ENCODE data around the gene SLIT3.

The SLIT3 gene

DNA sequence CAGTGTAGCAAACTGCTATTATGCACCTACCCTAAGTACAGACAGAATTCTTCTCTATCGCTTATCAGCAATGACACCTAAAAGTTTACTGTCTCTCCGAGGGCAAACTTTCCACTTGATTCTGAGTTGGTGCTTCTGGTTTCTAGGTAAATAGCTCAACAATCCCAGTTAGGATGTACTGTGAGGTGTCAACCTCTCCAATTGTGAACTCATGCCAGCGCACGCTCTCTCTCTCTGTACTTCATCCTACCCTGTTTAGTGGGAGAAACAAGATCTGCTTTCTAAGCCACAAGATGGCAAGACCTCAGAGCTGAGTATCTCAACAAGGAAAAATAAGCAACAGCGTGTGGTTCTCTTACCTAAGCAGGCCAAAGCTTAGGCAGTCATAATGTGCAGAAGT, 335.3 kb downstream of the SLIT3 start:
- Histone ChIP-seq H3K9me3 (ENCODE audit: control insufficient read depth, insufficient read depth, low read depth, low read length) (no peaks in the 10 kb centered on the region), H3K4me1 (ENCODE audit: control insufficient read depth, insufficient read depth, low read length) (peaks cover 7% of the 10 kb centered on the region), H3K27ac (ENCODE audit: extremely low read depth, low read depth, low read length) (no peak overlapping the region), H3K36me3 (ENCODE audit: control insufficient read depth in 2 of 2, insufficient read depth in 1 of 2, low read length in 2 of 2) (no peaks in the 10 kb centered on the region), H3K4me3 (ENCODE audit: low read depth, low read length) (no peak overlapping the region)
- TF ChIP-seq, protein P1, sequence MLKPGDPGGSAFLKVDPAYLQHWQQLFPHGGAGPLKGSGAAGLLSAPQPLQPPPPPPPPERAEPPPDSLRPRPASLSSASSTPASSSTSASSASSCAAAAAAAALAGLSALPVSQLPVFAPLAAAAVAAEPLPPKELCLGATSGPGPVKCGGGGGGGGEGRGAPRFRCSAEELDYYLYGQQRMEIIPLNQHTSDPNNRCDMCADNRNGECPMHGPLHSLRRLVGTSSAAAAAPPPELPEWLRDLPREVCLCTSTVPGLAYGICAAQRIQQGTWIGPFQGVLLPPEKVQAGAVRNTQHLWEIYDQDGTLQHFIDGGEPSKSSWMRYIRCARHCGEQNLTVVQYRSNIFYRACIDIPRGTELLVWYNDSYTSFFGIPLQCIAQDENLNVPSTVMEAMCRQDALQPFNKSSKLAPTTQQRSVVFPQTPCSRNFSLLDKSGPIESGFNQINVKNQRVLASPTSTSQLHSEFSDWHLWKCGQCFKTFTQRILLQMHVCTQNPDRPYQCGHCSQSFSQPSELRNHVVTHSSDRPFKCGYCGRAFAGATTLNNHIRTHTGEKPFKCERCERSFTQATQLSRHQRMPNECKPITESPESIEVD (tag by site-specific recombination; IDR thresholded peaks at IDR 0.05): no peak
- TF ChIP-seq BCL11B (tag by site-specific recombination; IDR thresholded peaks at IDR 0.05; ENCODE audit: low read depth): no peak
- TF ChIP-seq, protein P2, sequence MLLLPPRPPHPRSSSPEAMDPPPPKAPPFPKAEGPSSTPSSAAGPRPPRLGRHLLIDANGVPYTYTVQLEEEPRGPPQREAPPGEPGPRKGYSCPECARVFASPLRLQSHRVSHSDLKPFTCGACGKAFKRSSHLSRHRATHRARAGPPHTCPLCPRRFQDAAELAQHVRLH (tag by site-specific recombination; IDR thresholded peaks at IDR 0.05): no peak
- TF ChIP-seq ZNF610 (tag by site-specific recombination; IDR thresholded peaks at IDR 0.05; ENCODE audit: borderline replicate concordance): no peak
- no peak for TF ChIP-seq HOXC10 (CRISPR knock-in tag; IDR thresholded peaks at IDR 0.05)
- CTCF ChIA-PET: interaction anchor here (0.7 to 1.2 kb wide), 2 partner anchors 217 to 1958 kb away, joined by 3 to 4 read pairs; no protein-coding TSS in a partner anchor
- POLR2A ChIA-PET: no interaction called here

DNA sequence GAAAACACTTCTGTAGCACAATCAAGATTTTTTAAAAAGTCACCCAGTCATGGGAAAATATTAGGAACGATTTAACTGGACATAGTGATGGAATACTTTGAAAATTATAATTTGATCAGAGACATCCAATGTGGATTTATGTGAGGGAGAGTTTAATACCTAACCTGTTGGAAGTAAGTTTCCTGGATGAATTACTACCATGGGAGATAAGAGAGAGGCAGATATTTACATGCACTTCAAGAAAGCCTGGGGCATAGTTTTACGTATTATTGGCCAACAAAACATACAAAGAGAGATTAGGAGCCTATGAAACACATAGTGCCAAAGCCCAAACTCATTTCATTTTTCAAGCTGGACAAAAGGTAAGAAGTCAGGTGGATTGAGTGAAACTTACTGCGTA, 336.8 kb downstream of the SLIT3 start:
- TF ChIP-seq ZNF670 (tag by site-specific recombination; IDR thresholded peaks at IDR 0.05; ENCODE audit: low read depth) (no peak), SALL2 (tag by site-specific recombination; IDR thresholded peaks at IDR 0.05; ENCODE audit: borderline replicate concordance) (no peak), SCRT2 (tag by site-specific recombination; IDR thresholded peaks at IDR 0.05) (0 out of 2 replicates have a peak, but pooled peaks have one; percentile 12), ZNF239 (tag by site-specific recombination; IDR thresholded peaks at IDR 0.05) (no peak), SCRT1 (tag by site-specific recombination; IDR thresholded peaks at IDR 0.05; ENCODE audit: borderline replicate concordance) (peak; percentile 74), ZNF843 (tag by site-specific recombination; IDR thresholded peaks at IDR 0.05) (peak; percentile 44; the same call in 1 of the 2 replicates), ZNF548 (tag by site-specific recombination; IDR thresholded peaks at IDR 0.05) (no peak), ZNF658 (tag by site-specific recombination; IDR thresholded peaks at IDR 0.05) (no peak)
- TF ChIP-seq, protein P3, sequence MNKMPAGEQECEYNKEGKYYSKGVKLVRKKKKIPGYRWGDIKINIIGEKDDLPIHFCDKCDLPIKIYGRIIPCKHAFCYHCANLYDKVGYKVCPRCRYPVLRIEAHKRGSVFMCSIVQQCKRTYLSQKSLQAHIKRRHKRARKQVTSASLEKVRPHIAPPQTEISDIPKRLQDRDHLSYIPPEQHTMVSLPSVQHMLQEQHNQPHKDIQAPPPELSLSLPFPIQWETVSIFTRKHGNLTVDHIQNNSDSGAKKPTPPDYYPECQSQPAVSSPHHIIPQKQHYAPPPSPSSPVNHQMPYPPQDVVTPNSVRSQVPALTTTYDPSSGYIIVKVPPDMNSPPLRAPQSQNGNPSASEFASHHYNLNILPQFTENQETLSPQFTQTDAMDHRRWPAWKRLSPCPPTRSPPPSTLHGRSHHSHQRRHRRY (tag by site-specific recombination; IDR thresholded peaks at IDR 0.05): no peak
- TF ChIP-seq, protein P4, sequence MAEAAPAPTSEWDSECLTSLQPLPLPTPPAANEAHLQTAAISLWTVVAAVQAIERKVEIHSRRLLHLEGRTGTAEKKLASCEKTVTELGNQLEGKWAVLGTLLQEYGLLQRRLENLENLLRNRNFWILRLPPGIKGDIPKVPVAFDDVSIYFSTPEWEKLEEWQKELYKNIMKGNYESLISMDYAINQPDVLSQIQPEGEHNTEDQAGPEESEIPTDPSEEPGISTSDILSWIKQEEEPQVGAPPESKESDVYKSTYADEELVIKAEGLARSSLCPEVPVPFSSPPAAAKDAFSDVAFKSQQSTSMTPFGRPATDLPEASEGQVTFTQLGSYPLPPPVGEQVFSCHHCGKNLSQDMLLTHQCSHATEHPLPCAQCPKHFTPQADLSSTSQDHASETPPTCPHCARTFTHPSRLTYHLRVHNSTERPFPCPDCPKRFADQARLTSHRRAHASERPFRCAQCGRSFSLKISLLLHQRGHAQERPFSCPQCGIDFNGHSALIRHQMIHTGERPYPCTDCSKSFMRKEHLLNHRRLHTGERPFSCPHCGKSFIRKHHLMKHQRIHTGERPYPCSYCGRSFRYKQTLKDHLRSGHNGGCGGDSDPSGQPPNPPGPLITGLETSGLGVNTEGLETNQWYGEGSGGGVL (tag by site-specific recombination; IDR thresholded peaks at IDR 0.05): no peak
- TF ChIP-seq, protein P1 (tag by site-specific recombination; IDR thresholded peaks at IDR 0.05): peak; percentile 65
- Histone ChIP-seq H3K9me3 (ENCODE audit: control insufficient read depth, insufficient read depth, low read depth, low read length) (no peaks in the 10 kb centered on the region), H3K4me3 (ENCODE audit: low read depth, low read length) (no peak overlapping the region), H3K36me3 (ENCODE audit: control insufficient read depth in 2 of 2, insufficient read depth in 1 of 2, low read length in 2 of 2) (no peaks in the 10 kb centered on the region), H3K4me1 (ENCODE audit: control insufficient read depth, insufficient read depth, low read length) (peaks cover 7% of the 10 kb centered on the region), H3K27ac (ENCODE audit: extremely low read depth, low read depth, low read length) (no peak overlapping the region)
- POLR2A ChIA-PET: no interaction called here
- CTCF ChIA-PET: interaction anchor here (1.5 kb wide), 1 partner anchor 23 kb away, joined by 3 read pairs; no protein-coding TSS in a partner anchor
